GM20000 (cell line): Measurements from ENCODE around the gene SH3GL3.

Experiments
- DNase-seq: peaks from one replicate; pipeline ENCODE4 v3.0.0; 2012; ENCODE audit warnings: low spot score
- TF ChIP-seq, protein P1 (sequence below): IDR thresholded peaks from 2 replicates; pipeline ENCODE4 v1.5.1; 2012; ENCODE audit warnings: mild to moderate bottlenecking, control low read depth; ENCODE audit errors: extremely low read depth, missing control alignments

Gene SH3GL3

DNA sequence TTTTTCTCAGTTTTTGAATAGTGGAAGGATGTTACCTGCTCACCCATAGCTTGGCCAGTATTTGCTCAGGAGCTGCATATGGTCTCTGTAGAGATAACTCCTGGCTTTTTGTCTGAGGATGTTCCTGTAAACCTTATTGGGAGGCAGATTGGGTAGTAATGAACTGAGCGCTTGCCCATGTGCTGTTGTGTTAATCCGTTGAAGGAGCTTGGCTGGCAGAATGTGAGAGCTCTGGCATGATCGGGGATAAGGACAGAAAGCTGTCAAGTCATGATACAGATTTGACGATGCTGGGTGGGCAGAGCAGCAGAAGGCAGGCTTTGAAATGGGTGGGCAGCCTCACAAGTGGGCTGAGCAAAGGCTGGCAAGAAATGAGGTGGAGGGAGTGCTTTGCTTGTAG is 27.4 kb downstream of the SH3GL3 start:
- no peak for DNase-seq
- TF ChIP-seq, protein P1, sequence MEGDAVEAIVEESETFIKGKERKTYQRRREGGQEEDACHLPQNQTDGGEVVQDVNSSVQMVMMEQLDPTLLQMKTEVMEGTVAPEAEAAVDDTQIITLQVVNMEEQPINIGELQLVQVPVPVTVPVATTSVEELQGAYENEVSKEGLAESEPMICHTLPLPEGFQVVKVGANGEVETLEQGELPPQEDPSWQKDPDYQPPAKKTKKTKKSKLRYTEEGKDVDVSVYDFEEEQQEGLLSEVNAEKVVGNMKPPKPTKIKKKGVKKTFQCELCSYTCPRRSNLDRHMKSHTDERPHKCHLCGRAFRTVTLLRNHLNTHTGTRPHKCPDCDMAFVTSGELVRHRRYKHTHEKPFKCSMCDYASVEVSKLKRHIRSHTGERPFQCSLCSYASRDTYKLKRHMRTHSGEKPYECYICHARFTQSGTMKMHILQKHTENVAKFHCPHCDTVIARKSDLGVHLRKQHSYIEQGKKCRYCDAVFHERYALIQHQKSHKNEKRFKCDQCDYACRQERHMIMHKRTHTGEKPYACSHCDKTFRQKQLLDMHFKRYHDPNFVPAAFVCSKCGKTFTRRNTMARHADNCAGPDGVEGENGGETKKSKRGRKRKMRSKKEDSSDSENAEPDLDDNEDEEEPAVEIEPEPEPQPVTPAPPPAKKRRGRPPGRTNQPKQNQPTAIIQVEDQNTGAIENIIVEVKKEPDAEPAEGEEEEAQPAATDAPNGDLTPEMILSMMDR: no peak

DNA sequence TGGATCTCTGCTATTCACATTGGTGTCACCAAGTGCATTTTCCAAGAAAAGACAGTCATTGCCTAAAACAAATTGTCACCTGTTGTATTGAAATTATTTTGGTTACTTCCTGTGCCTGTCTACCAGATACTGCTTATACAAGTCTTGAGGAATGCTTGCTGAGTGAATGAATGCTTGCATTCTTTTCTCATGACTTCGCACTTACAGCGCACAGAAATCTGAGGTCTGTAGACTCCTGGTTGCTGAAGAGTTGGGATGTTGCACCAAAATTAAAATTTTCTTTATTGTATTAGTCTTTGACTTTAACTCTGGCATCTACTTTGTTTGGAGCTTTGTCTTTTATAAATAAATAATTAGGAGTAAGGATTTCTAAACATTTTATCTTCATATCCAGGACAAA is 28.4 kb downstream of the SH3GL3 start:
- DNase-seq: no peak
- TF ChIP-seq, protein P1: no peak

DNA sequence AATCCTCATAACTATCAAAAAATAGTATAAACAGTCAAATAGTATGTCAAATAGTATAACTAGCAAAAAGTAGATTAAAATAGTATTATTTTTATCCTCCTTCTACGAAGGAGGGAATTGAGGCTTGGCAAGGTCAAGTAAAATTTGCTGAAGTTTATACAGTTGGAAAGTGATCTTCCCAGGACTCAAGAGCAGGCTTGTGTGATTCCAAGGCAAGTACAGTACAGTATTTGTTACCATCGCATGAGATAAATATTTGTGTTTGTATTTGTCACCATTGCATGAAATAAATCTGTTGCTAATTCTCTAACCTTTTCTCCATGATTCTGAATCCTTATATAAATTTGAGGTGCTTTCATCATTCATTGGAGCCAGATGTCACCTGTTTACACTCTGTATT is 28.9 kb downstream of the SH3GL3 start:
- no peak for DNase-seq
- TF ChIP-seq, protein P1: no peak

DNA sequence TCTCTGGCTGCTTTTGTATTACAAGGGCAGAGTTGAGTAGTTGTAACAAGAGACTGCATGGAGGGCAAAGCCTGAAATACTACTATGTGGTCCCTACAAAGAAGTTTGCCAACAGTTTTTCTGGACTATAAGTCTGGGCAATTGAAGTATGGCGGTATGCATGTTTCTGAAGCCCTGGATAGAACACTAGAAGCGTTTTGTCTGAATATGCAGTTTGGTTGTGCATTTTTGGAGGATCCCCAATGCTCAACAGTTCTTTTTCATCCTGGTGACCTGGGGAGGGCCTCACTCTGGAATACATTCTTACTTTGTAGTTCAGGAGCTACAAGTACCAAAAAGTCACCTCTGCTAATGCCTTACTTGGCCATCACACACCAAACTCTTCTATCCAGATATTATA is 29.6 kb downstream of the SH3GL3 start:
- TF ChIP-seq, protein P1: no peak
- no peak for DNase-seq

DNA sequence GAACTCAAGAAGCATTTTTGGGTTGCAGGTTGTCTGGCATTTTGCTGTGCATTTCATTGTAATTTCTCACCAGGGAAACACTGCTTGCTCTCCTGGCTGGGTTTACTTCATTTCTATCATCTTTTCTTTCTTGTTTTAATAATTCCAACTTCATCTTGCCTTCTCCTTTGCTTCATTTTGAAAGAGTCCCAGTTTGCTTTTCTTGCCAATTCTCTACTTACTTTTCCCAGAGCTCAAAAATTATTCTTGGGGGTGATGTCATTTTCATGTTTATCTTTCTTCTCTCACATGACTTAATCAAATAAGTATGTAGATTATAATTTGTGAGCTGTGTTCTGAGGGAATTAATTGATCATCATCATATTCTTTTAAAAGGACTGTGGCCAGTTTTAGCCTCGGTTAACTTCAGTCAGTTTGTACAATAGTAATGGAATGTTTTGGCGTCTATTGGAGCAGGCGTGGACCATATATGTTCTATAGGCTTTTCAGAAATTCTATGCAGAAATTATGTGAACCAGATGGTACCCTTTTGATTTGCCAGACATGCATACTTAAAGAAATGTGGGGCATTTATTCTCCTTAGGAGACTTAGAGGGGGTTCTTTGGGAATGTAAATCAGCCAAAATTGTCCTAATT is 30.1 kb downstream of the SH3GL3 start:
- no peak for DNase-seq
- TF ChIP-seq, protein P1: no peak

DNA sequence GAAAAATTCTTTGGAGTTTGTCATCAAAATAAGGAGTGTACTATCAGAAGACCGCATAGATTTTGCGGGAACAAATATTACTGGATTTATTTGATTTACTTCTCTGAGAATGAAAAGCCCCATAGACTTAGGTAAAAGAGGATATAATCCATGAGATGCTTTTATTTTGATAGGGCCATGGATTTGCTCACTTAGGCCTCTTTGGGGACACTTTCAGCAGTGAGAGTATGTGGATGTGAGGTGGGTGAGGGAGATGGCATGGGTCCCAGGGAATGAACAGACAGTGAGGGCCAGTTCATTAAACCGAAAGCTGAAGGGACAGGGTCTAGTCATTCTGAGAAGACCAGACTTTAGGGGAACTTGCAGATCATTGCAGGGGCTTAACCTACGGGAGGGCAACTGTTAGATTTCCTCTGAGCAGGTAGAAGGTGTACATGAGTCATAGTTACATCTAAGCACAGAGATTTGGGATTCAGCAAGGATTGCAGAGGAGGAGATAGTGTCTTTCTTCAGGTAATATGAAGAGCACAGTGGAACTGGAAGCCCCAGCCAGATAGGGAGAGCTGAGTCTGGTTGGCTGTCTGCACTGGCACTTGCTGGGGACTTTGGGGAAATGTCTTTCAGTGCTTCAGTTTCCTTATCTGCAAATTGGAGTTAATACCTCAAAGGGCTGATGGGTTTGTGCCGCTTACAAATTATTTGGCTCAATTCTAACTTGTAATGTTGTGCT is 30.8 kb downstream of the SH3GL3 start:
- TF ChIP-seq, protein P1: no peak
- DNase-seq: no peak

DNA sequence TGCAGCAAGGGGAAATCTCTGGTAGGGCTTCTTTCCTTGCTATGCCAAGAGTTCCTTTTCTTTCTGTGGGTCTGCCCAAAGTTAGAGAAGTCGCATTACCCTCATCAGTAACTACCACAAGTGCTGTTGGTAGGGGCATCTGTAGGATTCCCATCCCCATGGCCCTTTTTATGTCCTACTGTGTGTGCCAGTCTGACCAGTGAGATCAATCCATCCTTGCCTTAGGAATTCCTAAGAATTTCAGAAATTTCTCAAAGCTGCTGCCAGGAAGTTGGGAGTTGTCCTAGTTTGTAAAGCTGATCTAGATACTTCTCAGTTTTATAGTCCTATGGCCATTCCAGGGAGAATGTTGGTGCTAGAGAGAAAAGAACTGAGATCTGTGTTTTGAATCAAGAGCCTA is 36.5 kb downstream of the SH3GL3 start:
- no peak for DNase-seq
- TF ChIP-seq, protein P1: no peak
